ENCODE measurements around the gene CHD9.

- TF ChIP-seq, protein P1, sequence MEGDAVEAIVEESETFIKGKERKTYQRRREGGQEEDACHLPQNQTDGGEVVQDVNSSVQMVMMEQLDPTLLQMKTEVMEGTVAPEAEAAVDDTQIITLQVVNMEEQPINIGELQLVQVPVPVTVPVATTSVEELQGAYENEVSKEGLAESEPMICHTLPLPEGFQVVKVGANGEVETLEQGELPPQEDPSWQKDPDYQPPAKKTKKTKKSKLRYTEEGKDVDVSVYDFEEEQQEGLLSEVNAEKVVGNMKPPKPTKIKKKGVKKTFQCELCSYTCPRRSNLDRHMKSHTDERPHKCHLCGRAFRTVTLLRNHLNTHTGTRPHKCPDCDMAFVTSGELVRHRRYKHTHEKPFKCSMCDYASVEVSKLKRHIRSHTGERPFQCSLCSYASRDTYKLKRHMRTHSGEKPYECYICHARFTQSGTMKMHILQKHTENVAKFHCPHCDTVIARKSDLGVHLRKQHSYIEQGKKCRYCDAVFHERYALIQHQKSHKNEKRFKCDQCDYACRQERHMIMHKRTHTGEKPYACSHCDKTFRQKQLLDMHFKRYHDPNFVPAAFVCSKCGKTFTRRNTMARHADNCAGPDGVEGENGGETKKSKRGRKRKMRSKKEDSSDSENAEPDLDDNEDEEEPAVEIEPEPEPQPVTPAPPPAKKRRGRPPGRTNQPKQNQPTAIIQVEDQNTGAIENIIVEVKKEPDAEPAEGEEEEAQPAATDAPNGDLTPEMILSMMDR (IDR thresholded peaks at IDR 0.05): no peak
- no peak for TF ChIP-seq POLR2A (IDR thresholded peaks at IDR 0.05)
Measured at GRCh38 chr16:53309457-53309856, 254.7 kb downstream of the CHD9 start.
